Neural cell (in vitro differentiated cells): ENCODE data around the gene SH3BP5.

ENCODE experiments used
- EP300 ChIP-seq: fragments of 450-650 bp; conservative IDR thresholded peaks from 2 replicates; pipeline ENCODE4 v1.6.1; 2014; ENCODE audit warnings: antibody characterized with exemption, mild to moderate bottlenecking, moderate library complexity; ENCODE audit not compliant: poor library complexity, severe bottlenecking
- EZH2 ChIP-seq: fragments of 200-600, 300-800 bp; shearing (Covaris generic), sonication (generic); IDR thresholded peaks from 2 replicates; pipeline ENCODE4 v1.6.1; 2014; ENCODE audit warnings: antibody characterized with exemption, low read length, borderline replicate concordance, mild to moderate bottlenecking; ENCODE audit not compliant: insufficient read depth, poor library complexity, severe bottlenecking
- POLR2AphosphoS5 ChIP-seq: IDR thresholded peaks from 2 replicates; pipeline ENCODE4 v1.6.1; 2012
- RAD21 ChIP-seq: fragments of 450-650 bp; conservative IDR thresholded peaks from 2 replicates; pipeline ENCODE4 v1.6.1; 2014; ENCODE audit warnings: antibody characterized with exemption, mild to moderate bottlenecking, moderate library complexity
- REST ChIP-seq: IDR thresholded peaks from 2 replicates; pipeline ENCODE4 v1.6.1; 2012; ENCODE audit warnings: borderline replicate concordance
- SMC3 ChIP-seq: fragments of 450-650 bp; conservative IDR thresholded peaks from 2 replicates; pipeline ENCODE4 v1.6.1; 2014; ENCODE audit warnings: antibody characterized with exemption, mild to moderate bottlenecking, moderate library complexity; ENCODE audit not compliant: poor library complexity
- TAF1 ChIP-seq: IDR thresholded peaks from 2 replicates; pipeline ENCODE4 v1.6.1; 2012; ENCODE audit warnings: low read depth
- TF ChIP-seq, protein P1 (sequence below): fragments of 450-650 bp; IDR thresholded peaks from 2 replicates; pipeline ENCODE4 v1.5.1; 2014; ENCODE audit warnings: antibody characterized with exemption, mild to moderate bottlenecking, moderate library complexity; ENCODE audit not compliant: poor library complexity, severe bottlenecking

- TF ChIP-seq, protein P1, sequence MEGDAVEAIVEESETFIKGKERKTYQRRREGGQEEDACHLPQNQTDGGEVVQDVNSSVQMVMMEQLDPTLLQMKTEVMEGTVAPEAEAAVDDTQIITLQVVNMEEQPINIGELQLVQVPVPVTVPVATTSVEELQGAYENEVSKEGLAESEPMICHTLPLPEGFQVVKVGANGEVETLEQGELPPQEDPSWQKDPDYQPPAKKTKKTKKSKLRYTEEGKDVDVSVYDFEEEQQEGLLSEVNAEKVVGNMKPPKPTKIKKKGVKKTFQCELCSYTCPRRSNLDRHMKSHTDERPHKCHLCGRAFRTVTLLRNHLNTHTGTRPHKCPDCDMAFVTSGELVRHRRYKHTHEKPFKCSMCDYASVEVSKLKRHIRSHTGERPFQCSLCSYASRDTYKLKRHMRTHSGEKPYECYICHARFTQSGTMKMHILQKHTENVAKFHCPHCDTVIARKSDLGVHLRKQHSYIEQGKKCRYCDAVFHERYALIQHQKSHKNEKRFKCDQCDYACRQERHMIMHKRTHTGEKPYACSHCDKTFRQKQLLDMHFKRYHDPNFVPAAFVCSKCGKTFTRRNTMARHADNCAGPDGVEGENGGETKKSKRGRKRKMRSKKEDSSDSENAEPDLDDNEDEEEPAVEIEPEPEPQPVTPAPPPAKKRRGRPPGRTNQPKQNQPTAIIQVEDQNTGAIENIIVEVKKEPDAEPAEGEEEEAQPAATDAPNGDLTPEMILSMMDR, result no peak
- TF ChIP-seq POLR2AphosphoS5 (no peak), EZH2 (no peak), EP300 (no peak), SMC3 (no peak), RAD21 (no peak), REST (no peak), TAF1 (no peak)
Measured at GRCh38 chr3:15313461-15313860, 18.9 kb downstream of the SH3BP5 start.
